GM21717 (cell line): ENCODE data around the gene THEMIS.
A peak's percentile ranks its signal among the peaks of the same experiment; 100 is the strongest.
"Not testable (repeated sequence)": the region's sequence is repeated elsewhere in the genome, so short reads cannot be mapped to it uniquely, and the experiment has no call there.

Source experiments
- ATAC-seq: cut with Tn5 transposase; IDR thresholded peaks from one replicate; pipeline ENCODE4 v1.9.1; 2021; ENCODE audit warnings: mild to moderate bottlenecking, moderate library complexity; ENCODE audit not compliant: unreplicated experiment

The THEMIS gene

GRCh38 chr6:127732927-127733326 is 167.9 kb downstream of the THEMIS start:
- no peak for ATAC-seq

GRCh38 chr6:127727260-127727953 is 173.5 kb downstream of the THEMIS start:
- ATAC-seq: no peak

DNA sequence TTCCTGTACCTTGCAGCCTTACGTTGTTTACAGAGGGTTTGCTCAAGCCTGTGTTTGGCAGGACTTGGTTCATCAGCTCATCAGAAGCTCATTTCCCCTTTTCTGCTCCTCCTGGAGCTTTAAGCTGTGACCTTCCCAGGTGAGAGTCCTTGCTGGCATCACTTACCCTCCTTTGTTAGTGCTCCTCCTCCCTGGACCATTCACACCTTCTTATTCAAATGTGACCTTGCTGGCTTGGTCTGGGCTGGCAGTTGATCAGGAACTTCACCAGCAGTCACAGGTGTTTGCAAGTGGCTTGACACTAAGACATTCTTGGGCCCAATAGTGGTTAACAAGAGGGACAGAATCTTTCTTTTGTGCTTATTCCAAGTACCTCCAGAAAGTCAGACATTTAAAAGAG is 175.0 kb downstream of the THEMIS start:
- ATAC-seq: no peak

DNA sequence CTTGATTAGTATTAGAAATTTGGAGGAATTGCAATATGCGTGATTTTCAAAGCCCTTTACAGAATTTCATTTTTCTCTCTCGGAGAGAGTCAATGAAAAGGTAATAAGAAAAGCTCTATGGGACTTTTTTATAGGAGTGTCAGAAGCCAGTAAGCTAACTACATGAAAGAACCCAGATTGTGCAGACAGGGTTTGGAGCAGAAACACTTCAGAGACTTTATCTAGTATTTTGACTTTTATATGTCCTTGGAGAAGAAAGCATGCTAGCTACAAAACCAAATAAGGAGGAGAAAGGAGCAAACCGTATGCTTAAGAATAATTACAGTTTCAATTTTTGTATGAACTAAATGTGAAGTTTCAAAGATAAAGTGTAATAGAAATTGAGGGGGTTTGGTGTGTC is 182.2 kb downstream of the THEMIS start:
- no peak for ATAC-seq

- ATAC-seq: no peak
These were observed 183.5 kb downstream of the THEMIS start for GRCh38 chr6:127717384-127717783.

GRCh38 chr6:127716465-127716864 is 184.4 kb downstream of the THEMIS start:
- no peak for ATAC-seq

GRCh38 chr6:127710668-127711067 is 190.2 kb downstream of the THEMIS start:
- ATAC-seq: no peak

DNA sequence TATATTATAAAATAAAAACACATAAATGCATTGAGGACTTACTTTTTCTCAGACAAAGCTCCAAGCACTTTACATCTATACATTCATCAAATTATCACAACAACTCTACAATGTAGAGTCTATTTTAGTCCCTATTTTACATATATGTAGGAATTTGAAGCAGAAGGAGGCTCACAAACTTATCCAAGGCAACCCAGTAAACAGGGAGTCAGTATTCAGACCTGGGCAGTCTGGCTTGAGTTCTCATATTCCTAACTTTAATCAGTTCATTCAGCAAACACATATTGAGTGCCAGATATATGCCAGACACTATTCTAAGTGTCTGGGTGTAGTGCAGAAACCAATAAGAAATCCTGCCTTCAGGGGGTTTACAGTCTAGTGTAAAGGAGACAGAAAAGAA is 194.6 kb downstream of the THEMIS start:
- no peak for ATAC-seq

DNA sequence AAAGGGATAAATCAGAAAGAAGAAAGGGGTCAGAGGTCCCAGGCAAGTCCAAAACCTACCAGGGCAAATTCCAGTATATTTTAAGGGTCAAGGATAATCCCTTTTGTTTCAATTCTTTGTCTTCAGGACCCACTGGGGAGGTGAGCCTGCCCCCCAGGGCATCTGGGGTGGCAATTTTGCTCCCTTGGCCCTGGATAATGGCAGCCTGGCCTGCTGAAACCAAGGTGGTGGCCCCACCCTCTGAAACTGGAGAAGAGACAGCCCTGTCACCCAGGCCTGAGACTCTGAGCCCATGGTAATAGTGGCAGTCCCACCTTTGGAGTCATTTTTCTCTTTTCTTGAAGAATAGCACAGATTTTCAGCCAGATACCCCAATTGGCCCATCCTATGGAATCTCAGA is 205.8 kb downstream of the THEMIS start:
- ATAC-seq: no peak

GRCh38 chr6:127691146-127691545 is 209.7 kb downstream of the THEMIS start:
- no peak for ATAC-seq

- no peak for ATAC-seq
These were observed 210.3 kb downstream of the THEMIS start for GRCh38 chr6:127690588-127690987.

GRCh38 chr6:127690092-127690491 is 210.8 kb downstream of the THEMIS start:
- ATAC-seq: no peak

- not testable (repeated sequence) for ATAC-seq
These were observed 213.4 kb downstream of the THEMIS start for GRCh38 chr6:127687490-127687889.

GRCh38 chr6:127686084-127686483 is 214.8 kb downstream of the THEMIS start:
- no peak for ATAC-seq

- peak; percentile 55 for ATAC-seq
These were observed 216.4 kb downstream of the THEMIS start for GRCh38 chr6:127684501-127684900.
